Caco-2 (cell line): ENCODE data around the gene NHSL2. TPM values are rescaled to one million over a fixed set of nuclear protein-coding genes. Genes with fewer than 3 reads are reported as not detected.

ENCODE experiments used
- BruUV-seq: library from RNA; stranded (reverse); fragments of 400-500 nt; replicated peaks from 2 replicates; lab custom pipeline; 2021; lab: Mats Ljungman, UMichigan
- CTCF ChIA-PET: fragments of 300-600 bp; sonication (Branson Sonifier 250); formaldehyde crosslinking; loops from one replicate; lab custom pipeline; 2022; ENCODE audit warnings: antibody characterized with exemption; lab: Charles Lee
- POLR2A ChIA-PET: fragments of 300-600 bp; sonication (Branson Sonifier 250); formaldehyde crosslinking; loops from one replicate; lab custom pipeline; 2022; ENCODE audit warnings: antibody characterized with exemption; lab: Charles Lee
- DNase-seq, 2 experiments: peaks; one replicate each; pipeline versions ENCODE4 v3.0.0 to v3.0.0-alpha.2; 2020 to 2022
- H3K27me3 ChIP-seq: replicated peaks from 2 replicates; pipeline ENCODE4 v1.6.0; 2011; ENCODE audit warnings: low read length; ENCODE audit not compliant: control insufficient read depth, insufficient read depth
- H3K36me3 ChIP-seq: 2 replicates; pipeline ENCODE4 v1.5.1; 2011; ENCODE audit warnings: low read length; ENCODE audit not compliant: control insufficient read depth, insufficient read depth
- H3K4me1 ChIP-seq: fragments of 250-450 bp; sonication (Bioruptor Pico); 2 replicates; pipeline ENCODE4 v1.5.1; 2020; ENCODE audit warnings: mild to moderate bottlenecking
- H3K4me3 ChIP-seq: 2 replicates; pipeline ENCODE4 v1.5.1; 2011; ENCODE audit warnings: low read depth, mild to moderate bottlenecking, control low read depth, low read length
- H3K9me3 ChIP-seq: fragments of 250-450 bp; sonication (Bioruptor Pico); 2 replicates; pipeline ENCODE4 v1.5.1; 2020; ENCODE audit warnings: mild to moderate bottlenecking, moderate library complexity
- H3K27ac Mint-ChIP-seq: one replicate; pipeline ENCODE4 v1.8.0; 2022; ENCODE audit warnings: mixed read lengths; ENCODE audit not compliant: unreplicated experiment
- H3K27me3 Mint-ChIP-seq: one replicate; pipeline ENCODE4 v1.8.0; 2022; ENCODE audit warnings: mixed read lengths; ENCODE audit not compliant: insufficient read depth, unreplicated experiment
- H3K36me3 Mint-ChIP-seq: one replicate; pipeline ENCODE4 v1.8.0; 2022; ENCODE audit warnings: mild to moderate bottlenecking, mixed read lengths; ENCODE audit not compliant: insufficient read depth, unreplicated experiment
- H3K4me1 Mint-ChIP-seq: one replicate; pipeline ENCODE4 v1.8.0; 2022; ENCODE audit warnings: low read depth, mixed read lengths; ENCODE audit not compliant: unreplicated experiment
- H3K4me3 Mint-ChIP-seq: one replicate; pipeline ENCODE4 v1.8.0; 2022; ENCODE audit warnings: mild to moderate bottlenecking, moderate library complexity, mixed read lengths; ENCODE audit not compliant: unreplicated experiment
- H3K9me3 Mint-ChIP-seq: one replicate; pipeline ENCODE4 v1.8.0; 2022; ENCODE audit warnings: mixed read lengths; ENCODE audit not compliant: unreplicated experiment
- CTCF ChIP-seq, 2 experiments: fragments of 200-600 bp in 1 of 2; IDR thresholded peaks; 1 replicate in 1 of 2; 2 replicates in 1 of 2; pipeline versions ENCODE4 v1.5.1 to v1.8.0; 2011 to 2022; ENCODE audit warnings: antibody characterized with exemption in 1 of 2, control low read depth in 1 of 2, inconsistent platforms in 1 of 2, low read depth in 1 of 2, low read length in 1 of 2, mild to moderate bottlenecking in 1 of 2, moderate library complexity in 1 of 2; ENCODE audit not compliant: insufficient read depth in 1 of 2, severe bottlenecking in 1 of 2, unreplicated experiment in 1 of 2
- intact Hi-C: fragments of 100-400 bp; cut with micrococcal nuclease; formaldehyde crosslinking; loops from one replicate; pipeline ENCODE4 v1.10.0; 2022; ENCODE audit not compliant: unreplicated experiment
- total RNA-seq: library from RNA; stranded (reverse); gene quantifications from 2 replicates; pipeline ENCODE4 v1.2.3, GENCODE V29; 2022

Gene NHSL2
- total RNA-seq, 1 experiment from 2014 or later, result 0.18 TPM

- no peak overlapping the region for H3K4me3 Mint-ChIP-seq
- POLR2A ChIA-PET, result no interaction called here
- intact Hi-C loops, result no loop called here
- BruUV-seq, result no TSS peak
- no peaks in the 10 kb centered on the region for H3K9me3 Mint-ChIP-seq
- Histone ChIP-seq H3K27me3 (no peaks in the 10 kb centered on the region), H3K4me3 (no peak overlapping the region), H3K36me3 (no peaks in the 10 kb centered on the region), H3K4me1 (no peaks in the 10 kb centered on the region), H3K9me3 (no peaks in the 10 kb centered on the region)
- CTCF ChIA-PET, result no interaction called here
- no peak overlapping the region for H3K27ac Mint-ChIP-seq
- H3K4me1 Mint-ChIP-seq, result no peaks in the 10 kb centered on the region
- DNase-seq, result no peak
- H3K27me3 Mint-ChIP-seq, result no peaks in the 10 kb centered on the region
- no peaks in the 10 kb centered on the region for H3K36me3 Mint-ChIP-seq
- TF ChIP-seq CTCF (IDR thresholded peaks at IDR 0.05; ENCODE audit: insufficient read depth in 1 of 2, low read depth in 1 of 2, low read length in 1 of 2, severe bottlenecking in 1 of 2, unreplicated experiment in 1 of 2), result no peak
Observed at GRCh38 chrX:72105436-72105835, 194.8 kb downstream of the NHSL2 start.

GRCh38 chrX:72107320-72107719, 196.7 kb downstream of the NHSL2 start:
- no TSS peak for BruUV-seq
- ChIA-PET POLR2A (no interaction called here), CTCF (no interaction called here)
- intact Hi-C loops, result no loop called here
- no peak overlapping the region for H3K4me3 Mint-ChIP-seq
- H3K9me3 Mint-ChIP-seq, result no peaks in the 10 kb centered on the region
- Histone ChIP-seq H3K4me3 (no peak overlapping the region), H3K27me3 (no peaks in the 10 kb centered on the region), H3K36me3 (no peaks in the 10 kb centered on the region), H3K4me1 (no peaks in the 10 kb centered on the region), H3K9me3 (no peaks in the 10 kb centered on the region)
- peaks cover 8% of the 10 kb centered on the region for H3K4me1 Mint-ChIP-seq
- TF ChIP-seq CTCF (IDR thresholded peaks at IDR 0.05; ENCODE audit: insufficient read depth in 1 of 2, low read depth in 1 of 2, low read length in 1 of 2, severe bottlenecking in 1 of 2, unreplicated experiment in 1 of 2), result no peak
- H3K36me3 Mint-ChIP-seq, result no peaks in the 10 kb centered on the region
- no peaks in the 10 kb centered on the region for H3K27me3 Mint-ChIP-seq
- H3K27ac Mint-ChIP-seq, result no peak overlapping the region
- peak in 1 of 2 experiments; percentile 9 for DNase-seq

DNA sequence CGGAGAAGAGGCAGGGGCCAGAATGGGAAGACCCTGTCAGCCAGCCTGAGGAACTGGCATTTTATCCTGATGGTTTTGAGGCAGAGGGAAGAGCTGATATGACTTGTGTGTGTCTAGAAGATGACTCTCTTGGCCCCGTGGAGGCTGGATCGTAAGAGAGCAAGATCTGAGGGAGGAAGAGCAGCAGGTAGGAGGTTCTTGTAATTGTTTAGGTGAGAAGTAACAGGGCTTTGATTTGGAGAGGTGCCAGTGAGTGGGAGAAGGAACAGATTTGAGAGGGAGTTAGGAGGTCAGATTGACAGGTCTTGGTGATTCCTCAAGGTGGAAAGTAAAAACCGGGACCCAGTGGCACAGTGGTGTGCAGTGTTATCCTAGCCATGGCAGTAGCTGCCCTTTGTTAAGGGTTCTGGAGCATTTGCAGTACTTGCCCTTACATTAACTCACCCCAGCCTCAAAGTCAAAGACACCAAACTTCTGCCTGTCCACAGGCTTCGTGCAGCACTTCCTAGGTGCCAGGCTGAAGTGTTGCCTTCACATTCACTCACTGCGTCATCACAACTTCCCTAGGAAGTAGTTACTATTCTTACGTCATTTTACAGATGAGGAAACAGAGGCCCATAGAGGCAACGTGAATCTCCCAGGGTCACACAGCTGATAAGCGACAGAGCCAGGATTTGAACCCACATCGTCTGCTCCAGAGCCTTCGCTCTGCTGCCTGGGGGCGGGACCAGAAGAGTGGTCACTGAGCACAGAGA, 197.4 kb downstream of the NHSL2 start:
- Mint-ChIP-seq H3K4me1 (peaks cover 8% of the 10 kb centered on the region), H3K27ac (no peak overlapping the region), H3K9me3 (no peaks in the 10 kb centered on the region), H3K4me3 (no peak overlapping the region), H3K36me3 (no peaks in the 10 kb centered on the region), H3K27me3 (no peaks in the 10 kb centered on the region)
- no TSS peak for BruUV-seq
- intact Hi-C loops, result no loop called here
- H3K36me3 ChIP-seq, result no peaks in the 10 kb centered on the region
- no peak for DNase-seq
- no peak overlapping the region for H3K4me3 ChIP-seq
- CTCF ChIA-PET, result interaction anchor here (0.6 kb wide), 1 partner anchor 19 kb away, joined by 4 read pairs; no protein-coding TSS in a partner anchor
- no peaks in the 10 kb centered on the region for H3K27me3 ChIP-seq
- no peaks in the 10 kb centered on the region for H3K4me1 ChIP-seq
- TF ChIP-seq CTCF (IDR thresholded peaks at IDR 0.05; ENCODE audit: insufficient read depth in 1 of 2, low read depth in 1 of 2, low read length in 1 of 2, severe bottlenecking in 1 of 2, unreplicated experiment in 1 of 2), result no peak
- POLR2A ChIA-PET, result no interaction called here
- no peaks in the 10 kb centered on the region for H3K9me3 ChIP-seq
